ENCODE data around the gene DLL4.

The DLL4 gene

DNA sequence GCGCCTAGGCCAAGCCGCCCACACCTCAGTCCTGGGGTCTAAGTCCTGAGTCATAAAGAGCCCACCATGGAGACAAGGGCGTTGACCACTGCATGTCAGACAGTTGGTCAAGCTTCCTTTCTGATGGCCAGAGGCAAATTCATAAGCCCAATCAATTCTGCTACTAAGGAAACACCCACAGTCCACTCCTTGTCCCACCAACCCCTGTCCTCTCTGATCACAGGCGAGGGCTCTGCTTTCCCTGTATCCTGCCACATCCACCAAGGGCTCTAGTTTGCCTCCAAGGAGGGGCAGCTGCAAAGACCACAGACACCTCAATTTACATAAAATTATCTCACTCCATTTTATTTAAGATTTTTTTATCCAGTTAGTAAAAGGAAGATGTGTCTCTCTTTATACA, 49.4 kb downstream of the DLL4 start:
- no peak for DNase-seq (ENCODE audit: extremely low read depth, low read depth)
- no peak overlapping the region for H3K4me3 ChIP-seq (replicated peaks; ENCODE audit: low read depth, low read length)
- TF ChIP-seq, protein P1, sequence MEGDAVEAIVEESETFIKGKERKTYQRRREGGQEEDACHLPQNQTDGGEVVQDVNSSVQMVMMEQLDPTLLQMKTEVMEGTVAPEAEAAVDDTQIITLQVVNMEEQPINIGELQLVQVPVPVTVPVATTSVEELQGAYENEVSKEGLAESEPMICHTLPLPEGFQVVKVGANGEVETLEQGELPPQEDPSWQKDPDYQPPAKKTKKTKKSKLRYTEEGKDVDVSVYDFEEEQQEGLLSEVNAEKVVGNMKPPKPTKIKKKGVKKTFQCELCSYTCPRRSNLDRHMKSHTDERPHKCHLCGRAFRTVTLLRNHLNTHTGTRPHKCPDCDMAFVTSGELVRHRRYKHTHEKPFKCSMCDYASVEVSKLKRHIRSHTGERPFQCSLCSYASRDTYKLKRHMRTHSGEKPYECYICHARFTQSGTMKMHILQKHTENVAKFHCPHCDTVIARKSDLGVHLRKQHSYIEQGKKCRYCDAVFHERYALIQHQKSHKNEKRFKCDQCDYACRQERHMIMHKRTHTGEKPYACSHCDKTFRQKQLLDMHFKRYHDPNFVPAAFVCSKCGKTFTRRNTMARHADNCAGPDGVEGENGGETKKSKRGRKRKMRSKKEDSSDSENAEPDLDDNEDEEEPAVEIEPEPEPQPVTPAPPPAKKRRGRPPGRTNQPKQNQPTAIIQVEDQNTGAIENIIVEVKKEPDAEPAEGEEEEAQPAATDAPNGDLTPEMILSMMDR (IDR thresholded peaks at IDR 0.05; ENCODE audit: low read depth, low read length, missing control alignments) = no peak

DNA sequence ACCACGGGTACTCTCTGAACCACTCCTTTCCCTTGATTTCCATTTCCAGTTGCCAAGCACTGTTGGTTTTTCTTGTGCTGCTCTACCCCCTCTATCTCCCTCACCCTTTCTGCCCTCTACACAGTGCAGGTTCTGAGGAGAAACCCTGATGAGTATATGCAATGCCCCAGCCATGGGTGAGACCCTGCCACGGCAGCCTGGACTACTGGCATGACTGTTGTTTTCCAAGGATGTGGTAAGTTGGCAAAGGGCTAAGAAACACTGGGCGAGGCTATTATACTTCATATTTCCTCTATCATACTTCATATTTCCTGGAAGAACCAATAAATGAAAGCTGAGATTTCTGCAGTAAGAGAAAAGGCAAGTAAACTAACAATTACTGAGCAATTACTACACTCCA, 52.0 kb downstream of the DLL4 start:
- DNase-seq (ENCODE audit: extremely low read depth, low read depth) = no peak
- TF ChIP-seq, protein P1 (IDR thresholded peaks at IDR 0.05; ENCODE audit: low read depth, low read length, missing control alignments) = no peak
- no peak overlapping the region for H3K4me3 ChIP-seq (replicated peaks; ENCODE audit: low read depth, low read length)

DNA sequence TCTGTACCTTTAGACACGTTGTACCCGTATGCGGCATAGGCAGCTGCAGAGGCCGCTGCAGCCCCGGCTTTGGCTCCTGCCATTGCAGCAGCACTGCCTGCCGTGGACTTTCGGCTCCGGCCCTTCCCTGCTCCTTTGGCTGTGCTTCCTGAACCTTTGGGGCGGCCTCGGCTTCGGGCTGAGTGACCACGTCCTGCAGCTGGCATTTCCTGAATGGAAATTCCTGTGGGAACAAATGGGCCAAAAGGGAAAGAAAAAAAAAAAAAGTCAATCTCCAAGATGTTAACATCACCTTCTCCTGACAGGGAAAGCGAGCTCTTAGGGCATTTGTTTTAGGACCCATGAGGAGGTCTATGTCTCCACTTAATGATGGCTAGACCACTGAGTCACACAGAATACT, 53.7 kb downstream of the DLL4 start:
- H3K4me3 ChIP-seq (replicated peaks; ENCODE audit: low read depth, low read length) = no peak overlapping the region
- TF ChIP-seq, protein P1 (IDR thresholded peaks at IDR 0.05; ENCODE audit: low read depth, low read length, missing control alignments) = no peak
- no peak for DNase-seq (ENCODE audit: extremely low read depth, low read depth)

DNA sequence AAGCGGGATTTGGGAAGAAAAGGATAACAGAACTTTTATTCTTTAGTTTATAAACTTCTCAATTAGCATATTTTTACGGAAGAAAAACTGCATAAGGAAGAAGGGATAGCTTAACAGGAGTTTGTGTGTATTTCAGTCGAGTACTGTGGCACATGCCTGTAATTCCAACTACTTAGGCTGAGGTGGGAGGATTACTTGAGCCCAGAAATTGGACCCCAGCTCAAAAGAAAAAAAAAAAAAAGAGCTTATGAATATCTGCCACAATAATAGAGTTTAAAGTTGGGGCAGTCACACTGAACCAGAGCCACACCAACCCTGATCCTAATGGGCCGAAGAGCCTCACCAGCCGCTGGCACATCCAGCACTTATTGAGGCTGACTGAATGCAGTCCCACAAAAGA, 55.3 kb downstream of the DLL4 start:
- no peak overlapping the region for H3K4me3 ChIP-seq (replicated peaks; ENCODE audit: low read depth, low read length)
- TF ChIP-seq, protein P1 (IDR thresholded peaks at IDR 0.05; ENCODE audit: low read depth, low read length, missing control alignments) = no peak
- no peak for DNase-seq (ENCODE audit: extremely low read depth, low read depth)

DNA sequence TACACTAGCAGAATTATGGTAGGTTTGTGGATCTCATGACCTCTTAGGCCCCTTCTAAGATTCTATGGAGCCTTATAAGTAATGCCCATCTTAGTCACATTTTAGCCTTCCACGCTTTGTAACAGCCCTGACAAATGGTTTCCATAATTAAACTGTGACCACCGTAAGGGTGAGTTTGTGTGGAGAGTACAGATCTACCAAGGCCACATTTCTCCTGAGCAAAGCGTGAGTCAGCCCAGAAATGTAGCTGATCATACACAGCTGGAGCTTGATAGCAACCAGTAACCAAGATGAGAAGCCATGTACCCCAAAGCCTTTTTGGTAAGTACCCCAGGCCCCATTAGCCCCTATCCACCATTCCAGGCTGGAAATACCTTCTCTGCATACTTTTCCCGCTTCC, 55.8 kb downstream of the DLL4 start:
- H3K4me3 ChIP-seq (replicated peaks; ENCODE audit: low read depth, low read length) = no peak overlapping the region
- TF ChIP-seq, protein P1 (IDR thresholded peaks at IDR 0.05; ENCODE audit: low read depth, low read length, missing control alignments) = no peak
- DNase-seq (ENCODE audit: extremely low read depth, low read depth) = no peak

DNA sequence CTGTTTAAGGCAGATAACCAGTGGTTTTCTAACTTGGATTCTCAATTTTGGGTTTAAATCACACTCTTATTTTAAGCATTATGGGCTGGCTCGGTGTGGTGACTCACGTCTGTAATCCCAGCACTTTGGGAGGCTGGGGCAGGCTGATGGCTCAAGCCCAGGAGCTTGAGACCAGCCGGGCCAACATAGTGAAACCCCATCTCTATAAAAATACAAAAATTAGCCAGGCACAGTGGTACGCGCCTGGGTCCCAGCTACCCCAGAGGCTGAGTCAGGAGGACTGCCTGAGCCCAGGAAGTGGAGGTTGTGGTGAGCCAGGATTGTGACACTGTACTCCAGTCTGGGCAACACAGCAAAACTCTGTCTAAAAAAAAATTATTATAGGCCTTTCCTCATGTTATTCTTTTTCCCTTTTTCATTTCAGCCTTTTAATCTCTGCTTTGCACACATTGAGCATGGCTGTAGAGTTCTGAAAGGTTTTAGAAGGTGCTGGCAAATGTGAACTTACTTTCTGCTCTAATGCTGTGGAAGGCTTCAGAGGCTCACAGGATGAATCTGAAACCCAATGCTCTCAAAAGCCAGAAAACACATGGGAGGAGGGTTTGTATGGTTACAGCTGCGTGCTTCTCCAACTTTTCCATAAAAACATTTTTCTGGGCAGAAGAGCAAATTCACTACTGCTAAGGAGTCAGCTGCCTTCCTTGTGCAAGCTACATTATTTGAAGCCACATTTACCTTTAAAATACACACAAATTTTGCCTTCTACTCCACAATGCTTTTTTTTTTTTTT, 56.6 kb downstream of the DLL4 start:
- DNase-seq (ENCODE audit: extremely low read depth, low read depth) = no peak
- TF ChIP-seq, protein P1 (IDR thresholded peaks at IDR 0.05; ENCODE audit: low read depth, low read length, missing control alignments) = no peak
- H3K4me3 ChIP-seq (replicated peaks; ENCODE audit: low read depth, low read length) = no peak overlapping the region

DNA sequence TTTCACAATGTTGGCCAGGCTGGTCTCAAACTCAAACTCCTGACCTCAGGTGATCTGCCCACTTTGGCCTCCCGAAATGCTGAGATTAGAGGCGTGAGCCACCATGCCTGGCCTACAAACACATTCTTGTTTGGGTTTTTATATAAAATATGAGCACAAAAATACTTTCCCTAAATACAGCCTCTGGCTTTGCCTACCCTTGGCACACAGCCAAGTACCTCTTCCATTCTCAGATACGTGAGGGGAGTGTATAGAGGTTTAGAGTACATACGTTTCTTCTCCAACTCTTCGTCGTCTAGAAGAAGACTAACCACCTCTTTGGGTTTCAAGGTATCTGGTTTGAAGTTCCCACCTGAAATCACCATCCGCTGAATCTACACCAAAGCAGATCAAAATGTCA, 57.7 kb downstream of the DLL4 start:
- H3K4me3 ChIP-seq (replicated peaks; ENCODE audit: low read depth, low read length) = no peak overlapping the region
- DNase-seq (ENCODE audit: extremely low read depth, low read depth) = no peak
- TF ChIP-seq, protein P1 (IDR thresholded peaks at IDR 0.05; ENCODE audit: low read depth, low read length, missing control alignments) = no peak

All from HFF-Myc (cell line).